CD4-positive, alpha-beta T cell treated with Interleukin-2 at 100 ng/mL for 4 hours (primary cell): ENCODE data around the gene SLC26A1.

Experiments used
- DNase-seq: peaks from one replicate; pipeline ENCODE4 v3.0.0-alpha.2; 2020; ENCODE audit warnings: low spot score

SLC26A1 gene

GRCh38 chr4:1029529-1029928 lies 36.3 kb upstream of the SLC26A1 start:
- DNase-seq = no peak

DNA sequence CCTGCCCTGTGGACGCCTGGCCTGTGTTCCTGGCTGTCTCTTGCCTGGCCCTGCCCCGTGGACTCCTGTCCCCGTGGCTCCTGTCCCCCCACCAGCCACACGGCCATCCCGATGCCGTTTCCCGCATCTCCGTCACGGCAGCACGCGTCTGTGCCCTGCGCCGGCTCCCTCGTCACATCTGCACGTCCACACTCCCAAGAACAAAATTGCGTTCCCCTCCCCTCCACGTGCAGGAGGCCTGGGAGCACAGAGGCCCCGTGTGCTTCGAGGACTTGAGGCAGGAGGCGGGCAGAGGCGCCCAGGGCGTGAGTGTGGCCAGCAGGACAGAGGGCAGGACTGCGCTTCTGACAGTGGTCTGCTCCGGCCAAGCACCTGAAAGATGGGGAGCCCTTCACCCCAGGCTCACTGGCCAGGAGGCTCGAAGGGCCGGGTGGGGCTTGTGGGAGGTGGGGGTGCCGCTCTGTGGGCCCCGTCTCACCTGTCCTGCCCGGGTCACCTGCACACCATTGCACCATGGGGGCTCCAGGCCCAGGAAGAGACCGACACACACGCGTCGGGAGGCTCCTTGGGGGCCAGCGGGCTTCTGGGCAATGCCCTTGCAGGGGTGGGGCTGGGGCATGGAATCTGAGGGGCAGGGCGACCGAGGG lies 35.5 kb upstream of the SLC26A1 start:
- no peak for DNase-seq

DNA sequence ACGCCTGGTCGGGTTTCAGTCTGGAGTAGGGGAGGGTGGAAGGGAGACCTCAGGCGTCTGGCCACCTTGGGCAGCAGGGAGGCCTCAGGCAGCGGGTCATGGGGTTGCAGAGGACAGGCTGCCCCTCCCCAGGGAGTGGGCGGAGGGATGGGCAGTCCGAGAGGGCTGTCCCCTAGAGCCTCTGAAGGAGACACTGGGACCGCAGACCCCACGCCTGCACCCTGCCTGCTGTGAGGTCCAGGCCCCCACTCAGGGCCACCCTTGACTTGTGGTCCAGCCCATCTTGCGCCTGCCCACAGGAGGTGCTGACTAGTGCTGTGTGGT lies 34.7 kb upstream of the SLC26A1 start:
- no peak for DNase-seq

DNA sequence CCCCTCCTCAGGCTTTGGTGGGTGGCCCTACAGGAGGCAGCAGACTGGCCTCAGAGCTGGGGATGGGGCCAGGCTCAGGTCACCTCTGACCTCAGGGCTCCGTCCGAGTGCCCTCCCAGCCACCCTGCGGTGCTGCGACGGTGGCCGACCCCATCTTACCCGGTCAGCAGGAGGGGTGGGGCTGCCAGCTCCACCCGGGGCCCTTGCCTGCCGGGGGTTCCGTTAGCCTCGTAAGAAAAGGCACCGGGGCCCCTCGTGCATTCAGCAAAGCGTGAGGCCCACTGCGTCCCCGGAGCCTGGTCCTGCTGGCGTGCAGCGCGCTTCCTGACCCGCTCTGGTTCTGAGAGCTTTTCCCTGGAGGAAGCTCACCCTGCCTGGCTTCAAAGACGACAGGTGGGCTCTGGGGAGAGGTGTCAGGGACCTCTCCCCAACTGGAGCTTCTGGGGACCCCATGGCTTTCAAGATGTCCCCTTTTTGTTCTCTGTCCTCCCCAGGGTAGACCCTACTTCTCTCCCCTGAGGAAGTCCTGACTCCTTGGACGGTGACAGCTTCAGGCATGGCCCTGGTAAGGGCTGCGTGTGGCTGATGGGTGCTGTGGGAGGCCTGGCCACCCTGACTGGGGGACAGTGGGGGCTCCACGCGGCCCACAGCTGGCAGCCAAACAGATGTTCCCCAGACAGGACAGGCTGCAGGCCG lies 34.2 kb upstream of the SLC26A1 start:
- no peak for DNase-seq

- DNase-seq = peak; percentile 9
Observed at GRCh38 chr4:1026115-1026514, 32.9 kb upstream of the SLC26A1 start.

DNA sequence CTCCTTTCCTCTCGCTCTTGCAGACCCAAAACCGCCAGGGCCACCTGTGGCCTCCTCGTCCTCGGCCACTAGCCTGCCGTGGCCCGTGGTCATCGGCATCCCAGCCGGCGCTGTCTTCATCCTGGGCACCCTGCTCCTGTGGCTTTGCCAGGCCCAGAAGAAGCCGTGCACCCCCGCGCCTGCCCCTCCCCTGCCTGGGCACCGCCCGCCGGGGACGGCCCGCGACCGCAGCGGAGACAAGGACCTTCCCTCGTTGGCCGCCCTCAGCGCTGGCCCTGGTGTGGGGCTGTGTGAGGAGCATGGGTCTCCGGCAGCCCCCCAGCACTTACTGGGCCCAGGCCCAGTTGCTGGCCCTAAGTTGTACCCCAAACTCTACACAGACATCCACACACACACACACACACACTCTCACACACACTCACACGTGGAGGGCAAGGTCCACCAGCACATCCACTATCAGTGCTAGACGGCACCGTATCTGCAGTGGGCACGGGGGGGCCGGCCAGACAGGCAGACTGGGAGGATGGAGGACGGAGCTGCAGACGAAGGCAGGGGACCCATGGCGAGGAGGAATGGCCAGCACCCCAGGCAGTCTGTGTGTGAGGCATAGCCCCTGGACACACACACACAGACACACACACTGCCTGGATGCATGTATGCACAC lies 31.8 kb upstream of the SLC26A1 start:
- no peak for DNase-seq

GRCh38 chr4:1023895-1024740 lies 30.9 kb upstream of the SLC26A1 start:
- DNase-seq = no peak

- no peak for DNase-seq
Observed at GRCh38 chr4:1023075-1023640, 30.0 kb upstream of the SLC26A1 start.

DNA sequence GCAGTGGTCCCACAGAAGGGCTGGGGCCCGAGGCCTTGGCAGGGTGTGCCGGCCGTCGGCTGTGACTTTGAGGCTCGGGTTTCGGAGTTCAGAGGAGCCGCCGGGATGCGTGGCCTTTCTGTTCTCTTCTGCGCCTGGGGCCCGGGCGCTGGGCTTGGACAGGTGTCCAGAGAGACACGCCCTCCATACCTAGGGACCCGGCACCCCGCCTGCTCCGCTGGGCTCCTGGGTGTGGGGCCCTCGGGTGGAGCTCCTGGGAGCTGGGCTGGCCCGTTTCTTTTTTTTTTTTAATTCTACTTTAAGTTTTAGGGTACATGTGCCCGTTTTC lies 29.5 kb upstream of the SLC26A1 start:
- DNase-seq = no peak

DNA sequence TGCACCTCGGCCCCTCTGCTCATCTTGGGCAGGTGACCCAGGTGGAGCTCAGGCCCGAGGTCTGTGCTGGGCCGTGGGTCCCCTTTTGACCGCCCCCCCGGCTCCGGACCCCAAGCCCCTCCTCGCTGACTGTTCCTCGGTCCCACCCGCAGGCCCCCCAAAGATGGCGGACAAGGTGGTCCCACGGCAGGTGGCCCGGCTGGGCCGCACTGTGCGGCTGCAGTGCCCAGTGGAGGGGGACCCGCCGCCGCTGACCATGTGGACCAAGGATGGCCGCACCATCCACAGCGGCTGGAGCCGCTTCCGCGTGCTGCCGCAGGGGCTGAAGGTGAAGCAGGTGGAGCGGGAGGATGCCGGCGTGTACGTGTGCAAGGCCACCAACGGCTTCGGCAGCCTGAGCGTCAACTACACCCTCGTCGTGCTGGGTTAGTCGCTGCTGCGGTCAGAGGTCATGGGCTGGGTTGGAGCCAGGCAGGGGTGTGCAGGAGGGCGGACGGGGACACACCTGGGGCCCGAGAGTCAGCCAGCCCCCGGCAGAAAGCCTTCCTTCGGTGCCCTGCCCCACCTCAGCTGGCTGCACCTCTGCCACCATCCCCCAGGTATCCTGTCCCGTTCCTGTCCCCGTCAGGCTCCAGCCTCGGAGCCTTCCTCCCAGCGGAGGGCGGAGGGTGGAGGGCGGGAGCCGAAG lies 29.0 kb upstream of the SLC26A1 start:
- DNase-seq = no peak

DNA sequence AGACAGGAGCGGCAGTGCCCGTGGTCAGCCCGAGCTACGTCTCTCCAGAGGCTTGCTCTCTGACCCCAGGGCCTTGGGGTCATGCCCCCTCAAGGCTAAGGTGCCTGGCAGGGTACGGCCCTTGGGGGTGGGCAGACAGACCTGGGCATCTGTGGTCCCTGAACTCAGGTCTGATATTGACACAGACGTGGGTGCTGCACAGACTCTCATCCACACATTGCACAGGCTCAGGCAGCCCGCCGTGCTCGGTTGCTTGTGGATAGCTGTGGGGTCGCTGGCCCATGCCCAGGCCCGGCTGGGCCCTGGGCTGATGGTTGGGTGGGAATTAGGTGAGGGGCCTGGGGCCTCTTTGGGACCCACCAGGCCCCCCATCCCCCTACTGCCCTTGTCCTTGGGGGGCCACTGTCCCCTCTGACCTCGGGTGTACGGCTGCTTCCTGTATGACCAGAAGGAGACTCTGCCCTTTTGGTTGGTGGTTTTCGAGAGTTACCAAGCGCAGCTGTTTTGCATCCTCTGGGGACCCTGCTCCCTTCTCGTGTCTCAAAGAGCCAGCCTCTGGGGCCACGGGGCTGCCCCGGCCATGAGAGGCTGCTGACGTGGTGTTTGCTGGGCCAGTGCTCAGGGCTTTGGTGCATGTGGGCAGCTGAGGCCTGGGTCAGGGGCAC lies 28.3 kb upstream of the SLC26A1 start:
- no peak for DNase-seq

DNA sequence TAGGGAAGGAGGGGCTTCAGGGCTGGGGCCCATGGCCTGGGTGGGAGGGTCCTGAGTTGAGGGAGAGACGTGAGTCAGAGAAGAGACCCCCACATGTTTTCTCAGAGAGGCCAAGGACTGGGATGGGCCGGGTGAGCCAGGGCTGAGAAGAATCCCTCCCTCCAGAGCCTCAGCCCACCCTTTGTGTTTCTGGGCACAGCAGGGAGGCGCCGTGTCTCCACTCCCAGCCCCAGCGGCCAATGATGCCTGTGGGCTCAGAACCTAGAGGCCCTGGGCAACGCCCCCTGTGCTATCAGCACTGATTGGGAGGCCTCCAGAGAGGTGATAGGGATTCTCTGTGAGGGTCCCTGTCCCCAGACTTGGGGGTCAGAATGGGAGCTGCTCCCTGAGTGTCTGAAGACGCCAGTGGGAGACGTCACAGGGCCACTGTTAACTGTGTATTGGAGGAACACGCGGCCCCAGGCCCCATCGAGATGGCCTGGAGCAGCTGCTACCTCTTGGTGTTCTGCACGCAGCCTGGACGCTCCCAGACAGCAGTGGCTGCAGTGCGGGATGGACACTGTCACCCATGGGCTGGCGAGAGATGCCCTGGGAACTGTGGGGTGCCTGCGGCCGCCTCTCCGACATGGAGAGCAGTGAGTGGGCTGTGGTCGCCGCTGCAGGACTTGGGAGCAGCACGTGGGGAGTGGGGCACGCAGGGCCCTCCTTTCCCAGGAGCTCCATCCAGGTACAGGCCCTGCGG lies 26.7 kb upstream of the SLC26A1 start:
- no peak for DNase-seq

DNA sequence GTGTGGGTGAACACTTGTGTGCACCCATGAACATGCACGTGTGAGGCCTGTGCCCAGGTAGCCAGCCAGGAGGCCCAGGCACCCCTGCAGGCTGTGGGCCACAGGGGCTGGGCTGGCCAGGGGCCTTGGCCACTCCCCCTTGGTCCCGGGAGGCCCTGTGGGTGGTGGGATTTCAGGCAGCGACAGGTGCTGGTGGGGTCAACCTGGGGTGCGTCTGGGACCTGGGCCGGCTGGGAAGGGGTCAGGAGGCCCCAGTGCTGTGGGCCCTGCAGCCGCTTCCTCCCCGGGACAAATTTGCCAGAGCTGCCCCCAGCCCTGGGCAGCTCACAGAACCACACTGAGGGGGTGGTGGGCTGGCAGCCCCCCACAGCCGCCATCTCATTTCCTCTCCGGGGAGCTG lies 26.1 kb upstream of the SLC26A1 start:
- no peak for DNase-seq

DNA sequence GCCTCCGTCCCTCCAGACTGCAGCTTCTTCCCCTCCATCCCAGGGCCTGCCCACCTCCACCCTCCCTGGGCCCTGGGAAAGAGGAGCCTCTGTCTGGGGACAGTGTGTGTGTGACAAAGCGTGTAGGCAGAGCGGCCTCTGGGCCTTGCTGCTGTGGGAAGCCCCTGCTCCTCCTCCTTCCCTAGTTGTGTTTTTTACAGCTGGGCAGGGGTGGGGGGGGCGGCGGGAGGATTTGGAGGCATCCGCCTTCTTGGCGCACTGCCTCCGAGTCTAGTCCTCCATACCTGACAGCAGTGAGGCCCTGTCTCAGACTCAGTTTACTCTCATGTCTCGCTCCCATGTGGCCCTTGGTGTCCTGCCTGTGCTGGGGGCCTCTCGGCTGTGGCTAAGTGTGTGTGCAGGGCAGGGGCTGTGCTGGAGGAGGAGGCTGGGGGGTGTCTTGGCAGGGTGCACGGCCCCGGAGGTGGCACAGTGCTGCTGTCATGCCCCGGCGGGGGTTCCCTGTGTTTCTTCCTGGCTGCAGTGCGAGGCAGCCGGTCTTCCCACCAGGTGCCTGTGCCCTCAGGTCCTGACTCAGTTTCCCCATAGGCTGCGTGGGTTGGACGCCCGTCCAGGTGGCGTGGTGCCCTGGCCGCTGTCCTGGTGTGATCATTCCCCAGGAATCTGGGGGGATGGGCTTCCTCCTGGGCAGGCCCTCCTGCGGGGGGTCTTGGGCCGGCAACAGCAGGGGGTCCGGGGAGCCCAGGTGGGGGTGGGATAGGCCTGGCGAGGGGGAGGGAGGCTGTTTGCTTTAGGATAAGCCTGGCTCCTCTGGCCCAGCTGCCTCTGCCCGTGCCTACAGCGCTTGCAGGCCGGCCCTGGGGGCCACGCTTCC lies 25.2 kb upstream of the SLC26A1 start:
- DNase-seq = no peak

GRCh38 chr4:1017706-1018105 lies 24.5 kb upstream of the SLC26A1 start:
- no peak for DNase-seq

GRCh38 chr4:1017211-1017610 lies 24.0 kb upstream of the SLC26A1 start:
- no peak for DNase-seq

GRCh38 chr4:1015746-1016145 lies 22.5 kb upstream of the SLC26A1 start:
- DNase-seq = no peak

DNA sequence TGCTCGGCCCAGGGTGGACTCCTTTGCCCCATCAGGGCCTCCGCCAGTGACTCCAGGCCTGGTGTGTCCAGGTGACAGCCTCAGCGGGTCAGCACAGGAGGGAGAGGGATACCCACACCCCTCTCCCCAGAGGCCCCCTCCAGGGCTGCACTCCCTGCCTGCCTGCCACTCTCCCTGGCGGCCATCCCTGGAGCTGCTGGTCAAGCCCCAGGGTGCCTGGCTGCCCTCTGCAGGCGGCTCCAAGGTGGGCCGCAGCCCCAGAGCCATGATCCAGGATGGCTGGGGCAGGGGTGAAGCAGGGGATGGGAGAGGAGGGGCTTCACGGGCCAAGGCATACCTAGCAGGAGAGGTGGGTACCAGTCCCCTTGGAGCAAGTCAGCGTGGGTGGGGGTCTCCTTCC lies 22.0 kb upstream of the SLC26A1 start:
- no peak for DNase-seq

GRCh38 chr4:1014291-1015167 lies 21.3 kb upstream of the SLC26A1 start:
- no peak for DNase-seq
